ENCODE data around the gene UTP15. TPM values are rescaled to one million over a fixed set of nuclear protein-coding genes. Genes with fewer than 3 reads are reported as not detected.

Gene UTP15
- total RNA-seq, result 11.0 and 15.0 TPM in 2 replicates

GRCh38 chr5:73565139-73565968 lies at the start of gene UTP15, which contains the start of gene ANKRA2:
UTP15 (plus strand) TSS chr5:73565743; CDS start chr5:73567345, 1,602 bp downstream.
ANKRA2 (minus strand) TSS chr5:73565639; CDS start chr5:73562881, 2,758 bp downstream.

GRCh38 chr5:73625944-73626811 lies 60.6 kb downstream of the UTP15 start, which contains the start of gene ARHGEF28:
ARHGEF28 (plus strand) TSS chr5:73626196; CDS start chr5:73684852, 58,656 bp downstream.

Other genes starting within 250 kb of the UTP15 start
- 52.2 and 72.4 TPM in 2 replicates for gene FOXD1, start 117.0 kb upstream of the UTP15 start, total RNA-seq
- 360 and 457 TPM in 2 replicates for gene BTF3, start 67.3 kb upstream of the UTP15 start, total RNA-seq
- gene ANKRA2, start 104 bp upstream of the UTP15 start, total RNA-seq, result 9.0 and 13.8 TPM in 2 replicates
- 32.4 and 59.5 TPM in 2 replicates for gene ARHGEF28, start 60.5 kb downstream of the UTP15 start, total RNA-seq